Measurements from ENCODE around the gene ATXN3. TPM values are rescaled to one million over a fixed set of nuclear protein-coding genes. Genes with fewer than 3 reads are reported as not detected.

Gene ATXN3
- polyA plus RNA-seq, 1 of the 3 experiments (the other 2 are of a cell fraction): 10.2 TPM

DNA sequence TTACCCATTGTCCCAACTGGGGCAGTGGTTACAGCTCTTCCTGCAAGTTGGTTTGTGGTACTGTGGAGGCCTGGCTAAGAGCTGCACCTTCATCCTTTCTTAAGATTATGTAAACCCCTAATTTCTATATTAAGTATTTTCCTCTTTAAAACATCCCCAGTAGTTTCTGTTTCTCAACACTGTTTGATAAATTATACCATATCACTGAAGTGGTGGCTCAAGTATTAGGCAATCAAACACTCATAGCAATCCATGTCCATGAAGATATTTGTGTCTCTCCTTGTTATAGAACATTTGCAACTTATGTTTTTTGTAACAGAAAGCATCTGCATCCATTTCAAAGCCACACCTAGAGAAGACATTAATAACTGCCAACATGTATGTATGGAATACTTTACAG lies 31.8 kb downstream of the ATXN3 start:
- Histone ChIP-seq H3F3A (replicated peaks; ENCODE audit: insufficient read depth) (peaks cover 7% of the 10 kb centered on the region), H3K36me3 (replicated peaks in 1 of 2; ENCODE audit: control insufficient read depth in 1 of 2, insufficient read depth in 2 of 2, low read length in 1 of 2) (peaks cover 16 to 47% of the 10 kb centered on the region in 2 experiments), H4K20me1 (ENCODE audit: insufficient read depth) (no peaks in the 10 kb centered on the region), H3K4me3 (ENCODE audit: low read depth in 2 of 2, low read length in 1 of 2) (no peak overlapping the region), H3K27me3 (ENCODE audit: insufficient read depth) (no peaks in the 10 kb centered on the region), H3K79me2 (ENCODE audit: insufficient read depth) (no peaks in the 10 kb centered on the region), H3K9ac (no peak overlapping the region), H2AFZ (ENCODE audit: low read depth) (no peak overlapping the region), H3K27ac (ENCODE audit: low read depth in 2 of 2, low read length in 1 of 2) (no peak overlapping the region), H3K4me2 (no peak overlapping the region), H3K9me2 (no peaks in the 10 kb centered on the region), H3K4me1 (ENCODE audit: control insufficient read depth in 1 of 2, insufficient read depth in 2 of 2, low read depth in 1 of 2, low read length in 1 of 2) (no peaks in the 10 kb centered on the region), H3K9me3 (no peaks in the 10 kb centered on the region)
- no peak for DNase-seq
- ChIA-PET CTCF (interaction anchor here (2.4 kb wide), 1 partner anchor 32 kb away, joined by 5 read pairs; the partner anchor contains the start of gene ATXN3), POLR2A (no interaction called here)
- TF ChIP-seq RFX5 (IDR thresholded peaks at IDR 0.05; ENCODE audit: low read length) (no peak), NRF1 (IDR thresholded peaks at IDR 0.05; ENCODE audit: low read depth, low read length) (no peak), ELF1 (IDR thresholded peaks at IDR 0.05) (no peak), NFIC (IDR thresholded peaks at IDR 0.05; ENCODE audit: borderline replicate concordance) (no peak), TCF12 (IDR thresholded peaks at IDR 0.05) (no peak), FOSL2 (IDR thresholded peaks at IDR 0.05; ENCODE audit: borderline replicate concordance, low read depth) (no peak), MXI1 (IDR thresholded peaks at IDR 0.05; ENCODE audit: low read depth, low read length) (no peak), EP300 (IDR thresholded peaks at IDR 0.05; ENCODE audit: borderline replicate concordance in 1 of 2, low read depth in 1 of 2, low read length in 1 of 2) (no peak), RAD21 (IDR thresholded peaks at IDR 0.05; ENCODE audit: low read length) (no peak), RXRA (IDR thresholded peaks at IDR 0.05; ENCODE audit: borderline replicate concordance, low read depth) (no peak), CHD2 (IDR thresholded peaks at IDR 0.05; ENCODE audit: low read length, partially characterized antibody) (no peak)
- TF ChIP-seq, protein P1, sequence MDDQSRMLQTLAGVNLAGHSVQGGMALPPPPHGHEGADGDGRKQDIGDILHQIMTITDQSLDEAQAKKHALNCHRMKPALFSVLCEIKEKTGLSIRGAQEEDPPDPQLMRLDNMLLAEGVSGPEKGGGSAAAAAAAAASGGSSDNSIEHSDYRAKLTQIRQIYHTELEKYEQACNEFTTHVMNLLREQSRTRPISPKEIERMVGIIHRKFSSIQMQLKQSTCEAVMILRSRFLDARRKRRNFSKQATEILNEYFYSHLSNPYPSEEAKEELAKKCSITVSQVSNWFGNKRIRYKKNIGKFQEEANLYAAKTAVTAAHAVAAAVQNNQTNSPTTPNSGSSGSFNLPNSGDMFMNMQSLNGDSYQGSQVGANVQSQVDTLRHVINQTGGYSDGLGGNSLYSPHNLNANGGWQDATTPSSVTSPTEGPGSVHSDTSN (IDR thresholded peaks at IDR 0.05): no peak
- TF ChIP-seq, protein P2, sequence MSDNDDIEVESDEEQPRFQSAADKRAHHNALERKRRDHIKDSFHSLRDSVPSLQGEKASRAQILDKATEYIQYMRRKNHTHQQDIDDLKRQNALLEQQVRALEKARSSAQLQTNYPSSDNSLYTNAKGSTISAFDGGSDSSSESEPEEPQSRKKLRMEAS (IDR thresholded peaks at IDR 0.05; ENCODE audit: low read depth): no peak
- TF ChIP-seq, protein P3, sequence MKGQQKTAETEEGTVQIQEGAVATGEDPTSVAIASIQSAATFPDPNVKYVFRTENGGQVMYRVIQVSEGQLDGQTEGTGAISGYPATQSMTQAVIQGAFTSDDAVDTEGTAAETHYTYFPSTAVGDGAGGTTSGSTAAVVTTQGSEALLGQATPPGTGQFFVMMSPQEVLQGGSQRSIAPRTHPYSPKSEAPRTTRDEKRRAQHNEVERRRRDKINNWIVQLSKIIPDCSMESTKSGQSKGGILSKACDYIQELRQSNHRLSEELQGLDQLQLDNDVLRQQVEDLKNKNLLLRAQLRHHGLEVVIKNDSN (IDR thresholded peaks at IDR 0.05; ENCODE audit: borderline replicate concordance, low read depth): no peak
- TF ChIP-seq, protein P4, sequence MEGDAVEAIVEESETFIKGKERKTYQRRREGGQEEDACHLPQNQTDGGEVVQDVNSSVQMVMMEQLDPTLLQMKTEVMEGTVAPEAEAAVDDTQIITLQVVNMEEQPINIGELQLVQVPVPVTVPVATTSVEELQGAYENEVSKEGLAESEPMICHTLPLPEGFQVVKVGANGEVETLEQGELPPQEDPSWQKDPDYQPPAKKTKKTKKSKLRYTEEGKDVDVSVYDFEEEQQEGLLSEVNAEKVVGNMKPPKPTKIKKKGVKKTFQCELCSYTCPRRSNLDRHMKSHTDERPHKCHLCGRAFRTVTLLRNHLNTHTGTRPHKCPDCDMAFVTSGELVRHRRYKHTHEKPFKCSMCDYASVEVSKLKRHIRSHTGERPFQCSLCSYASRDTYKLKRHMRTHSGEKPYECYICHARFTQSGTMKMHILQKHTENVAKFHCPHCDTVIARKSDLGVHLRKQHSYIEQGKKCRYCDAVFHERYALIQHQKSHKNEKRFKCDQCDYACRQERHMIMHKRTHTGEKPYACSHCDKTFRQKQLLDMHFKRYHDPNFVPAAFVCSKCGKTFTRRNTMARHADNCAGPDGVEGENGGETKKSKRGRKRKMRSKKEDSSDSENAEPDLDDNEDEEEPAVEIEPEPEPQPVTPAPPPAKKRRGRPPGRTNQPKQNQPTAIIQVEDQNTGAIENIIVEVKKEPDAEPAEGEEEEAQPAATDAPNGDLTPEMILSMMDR (IDR thresholded peaks at IDR 0.05): no peak
